ENCODE measurements around the gene NELFE. TPM values are rescaled to one million over a fixed set of nuclear protein-coding genes. Genes with fewer than 3 reads are reported as not detected.

The NELFE gene
- total RNA-seq, 1 experiment from 2014 or later: 68.3 TPM

GRCh38 chr6:31946370-31946885 lies 12.3 kb downstream of the NELFE start:
- Histone ChIP-seq H2AFZ (ENCODE audit: low read depth, low read length, poor library complexity, severe bottlenecking) (no peak overlapping the region), H3K27me3 (ENCODE audit: insufficient read depth, low read length) (no peaks in the 10 kb centered on the region), H3K9me3 (ENCODE audit: control insufficient read depth in 1 of 2, insufficient read depth in 1 of 2, low read depth in 1 of 2, low read length in 2 of 2) (no peaks in the 10 kb centered on the region), H3K9me2 (ENCODE audit: insufficient read depth) (no peaks in the 10 kb centered on the region; the same call in 1 of the 2 replicates), H3K4me1 (ENCODE audit: control insufficient read depth in 1 of 2, insufficient read depth in 2 of 2, low read length in 2 of 2) (peaks cover 7 to 43% of the 10 kb centered on the region in 2 experiments; a peak in 3 of 4 replicates), H3K79me2 (ENCODE audit: insufficient read depth, low read length) (no peaks in the 10 kb centered on the region), H3K4me3 (replicated peaks in 1 of 2; ENCODE audit: low read depth in 1 of 2, low read length in 2 of 2) (no peak overlapping the region), H4K20me1 (ENCODE audit: insufficient read depth) (no peaks in the 10 kb centered on the region), H3K27ac (ENCODE audit: low read depth, low read length) (no peak overlapping the region), H3K36me3 (ENCODE audit: control insufficient read depth in 1 of 2, insufficient read depth in 2 of 2, low read length in 2 of 2) (peaks cover 0 to 4% of the 10 kb centered on the region in 2 experiments; a peak in 1 of 4 replicates), H3K4me2 (ENCODE audit: low read length) (no peak overlapping the region), H3K9ac (ENCODE audit: low read length) (no peak overlapping the region)
- ATAC-seq (no peak), DNase-seq (ENCODE audit: low read depth, low spot score) (no peak)
- intact Hi-C loops (cut with micrococcal nuclease): no loop called here
- ChIA-PET RAD21 (ENCODE audit: low non-redundant PET in 1 of 2, low total read pairs in 2 of 2, uncharacterized antibody in 2 of 2, unreplicated experiment in 2 of 2) (no interaction called here), CTCF (no interaction called here), POLR2A (no interaction called here)
- TF ChIP-seq MAX (IDR thresholded peaks at IDR 0.05) (no peak), ZNF274 (IDR thresholded peaks at IDR 0.05; ENCODE audit: low read depth, low read length) (no peak), ATF3 (IDR thresholded peaks at IDR 0.05) (no peak), JUND (IDR thresholded peaks at IDR 0.05) (no peak), SP1 (IDR thresholded peaks at IDR 0.05; ENCODE audit: low read depth) (no peak), ZBTB33 (IDR thresholded peaks at IDR 0.05; ENCODE audit: extremely low read depth, insufficient replicate concordance, low read length) (no peak), SIN3A (IDR thresholded peaks at IDR 0.05; ENCODE audit: low read depth) (no peak), REST (IDR thresholded peaks at IDR 0.05; ENCODE audit: low read depth) (no peak), SRF (IDR thresholded peaks at IDR 0.05; ENCODE audit: low read depth) (no peak), YY1 (IDR thresholded peaks at IDR 0.05; ENCODE audit: extremely low read depth, insufficient replicate concordance, low read depth, low read length) (no peak), ELF1 (IDR thresholded peaks at IDR 0.05; ENCODE audit: borderline replicate concordance, low read depth) (no peak), ZFX (IDR thresholded peaks at IDR 0.05) (no peak)
- BruUV-seq (replicated peaks): no TSS peak
